ENCODE results near the gene EDRF1.

EDRF1 gene

DNA sequence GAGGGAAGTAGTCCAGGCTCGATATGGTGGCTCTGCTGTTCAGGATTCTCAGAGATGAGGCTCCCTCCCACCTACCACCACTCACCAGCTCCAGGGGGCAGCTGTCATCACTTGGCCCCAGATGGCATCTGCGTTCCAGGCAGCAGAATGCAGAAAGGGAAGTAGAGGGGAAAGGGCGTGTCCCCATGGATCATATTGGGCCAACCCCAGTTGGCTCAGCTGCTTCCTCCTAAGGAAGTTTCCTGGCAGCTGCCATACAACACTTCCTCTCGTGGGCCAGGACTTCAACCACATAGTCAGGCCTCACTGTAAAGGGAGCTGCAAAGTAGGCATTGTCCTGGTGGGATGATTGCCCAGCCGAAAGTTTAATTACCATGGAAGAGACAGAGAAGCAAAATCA is 34.9 kb upstream of the EDRF1 start:
- no peak overlapping the region for H3K4me3 ChIP-seq (ENCODE audit: low read depth, low read length)
- DNase-seq (ENCODE audit: low read depth) = no peak
- TF ChIP-seq, protein P1, sequence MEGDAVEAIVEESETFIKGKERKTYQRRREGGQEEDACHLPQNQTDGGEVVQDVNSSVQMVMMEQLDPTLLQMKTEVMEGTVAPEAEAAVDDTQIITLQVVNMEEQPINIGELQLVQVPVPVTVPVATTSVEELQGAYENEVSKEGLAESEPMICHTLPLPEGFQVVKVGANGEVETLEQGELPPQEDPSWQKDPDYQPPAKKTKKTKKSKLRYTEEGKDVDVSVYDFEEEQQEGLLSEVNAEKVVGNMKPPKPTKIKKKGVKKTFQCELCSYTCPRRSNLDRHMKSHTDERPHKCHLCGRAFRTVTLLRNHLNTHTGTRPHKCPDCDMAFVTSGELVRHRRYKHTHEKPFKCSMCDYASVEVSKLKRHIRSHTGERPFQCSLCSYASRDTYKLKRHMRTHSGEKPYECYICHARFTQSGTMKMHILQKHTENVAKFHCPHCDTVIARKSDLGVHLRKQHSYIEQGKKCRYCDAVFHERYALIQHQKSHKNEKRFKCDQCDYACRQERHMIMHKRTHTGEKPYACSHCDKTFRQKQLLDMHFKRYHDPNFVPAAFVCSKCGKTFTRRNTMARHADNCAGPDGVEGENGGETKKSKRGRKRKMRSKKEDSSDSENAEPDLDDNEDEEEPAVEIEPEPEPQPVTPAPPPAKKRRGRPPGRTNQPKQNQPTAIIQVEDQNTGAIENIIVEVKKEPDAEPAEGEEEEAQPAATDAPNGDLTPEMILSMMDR (IDR thresholded peaks at IDR 0.05; ENCODE audit: low read depth, low read length, missing control alignments) = no peak
- in situ Hi-C loops (cut with HindIII; ENCODE audit: low sequenced_read_pairs) = no loop called here

DNA sequence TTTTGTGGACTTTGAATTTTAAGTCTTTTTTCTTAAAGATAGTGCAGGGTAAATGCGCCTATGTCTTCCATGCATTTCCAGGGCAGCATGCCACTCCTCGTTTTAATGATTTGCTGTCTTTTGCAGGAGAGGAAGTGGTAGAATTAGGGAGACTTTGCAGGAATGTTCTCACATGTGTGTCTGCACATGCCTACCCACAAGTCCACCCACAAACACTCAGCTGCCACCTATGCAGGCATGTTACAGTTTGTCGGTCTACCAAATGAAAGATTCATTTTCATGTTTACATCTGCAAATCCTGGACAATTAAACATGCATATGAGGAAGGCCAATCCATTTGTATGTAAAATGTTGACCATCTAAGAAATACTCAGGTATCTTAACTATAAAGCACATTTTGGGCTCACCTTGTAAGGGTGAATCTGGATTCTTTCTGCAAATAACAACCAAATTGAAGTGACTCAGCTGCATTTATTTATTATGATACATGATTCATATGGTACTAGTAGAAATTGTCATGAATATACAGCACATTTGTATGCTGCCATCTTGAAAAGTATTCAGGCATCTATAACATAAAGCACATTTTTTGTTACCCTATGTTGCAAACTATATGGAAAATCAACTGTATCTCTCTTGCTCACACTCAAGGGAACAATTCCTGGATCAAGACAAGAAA is 31.9 kb upstream of the EDRF1 start:
- no peak for DNase-seq (ENCODE audit: low read depth)
- no peak overlapping the region for H3K4me3 ChIP-seq (ENCODE audit: low read depth, low read length)
- in situ Hi-C loops (cut with HindIII; ENCODE audit: low sequenced_read_pairs) = no loop called here
- TF ChIP-seq, protein P1 (IDR thresholded peaks at IDR 0.05; ENCODE audit: low read depth, low read length, missing control alignments) = no peak

DNA sequence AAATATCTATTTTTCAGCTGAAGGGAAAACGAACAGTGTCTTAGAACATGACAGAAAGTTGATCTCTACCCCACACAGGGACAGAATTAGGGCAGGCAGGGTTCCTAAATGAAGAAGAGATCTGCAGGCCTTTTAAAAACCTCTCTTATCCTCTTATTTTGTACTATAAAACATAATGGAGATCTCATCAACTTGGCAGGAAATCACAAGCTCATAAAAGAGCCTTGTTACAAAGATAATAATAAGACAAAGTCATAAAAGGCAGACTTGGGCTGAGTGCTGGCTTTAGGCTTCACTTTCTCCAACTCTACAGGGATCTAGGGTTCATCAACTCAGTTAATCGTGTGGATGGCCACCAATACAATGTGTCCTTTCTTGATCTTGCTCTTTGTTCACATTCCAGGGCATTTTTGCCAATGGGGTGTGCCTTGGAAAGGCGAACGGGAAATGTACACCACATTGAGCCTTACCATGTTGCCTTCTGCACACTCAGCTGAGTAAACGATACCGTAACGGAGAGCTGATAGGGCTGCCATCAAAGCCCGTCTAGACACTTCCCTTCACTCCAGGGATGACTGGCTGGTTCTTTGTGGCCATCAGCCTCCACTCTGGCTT is 29.4 kb upstream of the EDRF1 start:
- DNase-seq (ENCODE audit: low read depth) = no peak
- in situ Hi-C loops (cut with HindIII; ENCODE audit: low sequenced_read_pairs) = no loop called here
- no peak overlapping the region for H3K4me3 ChIP-seq (ENCODE audit: low read depth, low read length)
- TF ChIP-seq, protein P1 (IDR thresholded peaks at IDR 0.05; ENCODE audit: low read depth, low read length, missing control alignments) = no peak

DNA sequence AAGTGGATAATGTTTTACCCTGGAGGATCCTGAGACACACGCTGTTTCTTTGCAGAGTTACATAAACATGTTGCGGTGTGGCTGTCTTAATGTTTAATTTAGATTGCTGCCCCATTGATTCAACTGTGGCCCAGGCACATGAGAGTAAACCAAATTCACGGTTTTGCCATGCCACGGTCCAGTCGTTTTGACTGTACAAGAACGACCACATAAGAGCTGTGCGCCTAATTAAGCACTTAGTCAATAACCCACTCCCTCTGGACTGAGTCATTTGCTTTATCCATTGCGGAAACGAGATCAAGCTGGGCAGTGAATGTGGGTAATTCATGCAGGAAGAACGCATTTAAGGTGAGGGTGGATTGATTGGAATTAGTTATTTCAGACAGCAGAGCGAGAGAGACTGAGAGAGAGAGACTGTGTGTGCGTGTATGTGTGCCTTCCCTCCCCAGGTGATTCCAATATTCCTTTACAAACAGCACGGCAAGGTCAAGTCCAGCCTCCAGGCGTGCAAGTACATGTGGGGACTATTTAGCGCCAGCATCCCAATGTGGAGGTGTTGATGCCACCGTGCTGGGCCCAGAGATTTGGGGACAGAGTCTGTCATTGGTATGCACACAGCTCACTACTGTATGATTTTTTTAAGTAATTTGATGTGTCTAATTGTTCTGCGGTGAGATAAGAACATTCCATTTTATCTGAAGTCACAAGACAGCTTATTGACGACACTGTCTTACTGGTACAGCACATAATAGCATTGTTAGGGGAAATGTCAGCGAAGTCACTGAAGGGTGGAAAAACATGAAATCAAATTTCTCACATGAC is 28.1 kb upstream of the EDRF1 start:
- in situ Hi-C loops (cut with HindIII; ENCODE audit: low sequenced_read_pairs) = no loop called here
- no peak overlapping the region for H3K4me3 ChIP-seq (ENCODE audit: low read depth, low read length)
- peak; percentile 60 for DNase-seq (ENCODE audit: low read depth)
- TF ChIP-seq, protein P1 (IDR thresholded peaks at IDR 0.05; ENCODE audit: low read depth, low read length, missing control alignments) = no peak

DNA sequence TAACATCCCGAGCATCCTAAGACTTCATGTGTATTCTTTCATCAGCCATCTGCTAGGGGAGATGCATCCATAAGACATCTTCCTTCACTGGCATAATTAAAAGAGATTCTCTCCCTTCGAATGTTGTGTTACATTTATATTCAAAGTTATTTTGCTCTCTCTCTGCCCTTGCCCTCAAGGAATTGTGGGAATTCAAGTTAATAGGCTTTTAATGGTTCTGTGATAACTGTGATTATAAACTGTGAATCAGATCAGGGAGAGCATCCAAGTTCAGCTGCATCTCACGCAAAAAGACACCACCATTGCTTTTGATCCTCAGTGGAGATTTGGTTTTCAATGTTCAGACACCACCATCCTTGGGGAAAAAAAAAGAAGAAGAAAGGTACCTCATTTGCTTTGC is 27.3 kb upstream of the EDRF1 start:
- in situ Hi-C loops (cut with HindIII; ENCODE audit: low sequenced_read_pairs) = no loop called here
- TF ChIP-seq, protein P1 (IDR thresholded peaks at IDR 0.05; ENCODE audit: low read depth, low read length, missing control alignments) = no peak
- H3K4me3 ChIP-seq (ENCODE audit: low read depth, low read length) = no peak overlapping the region
- DNase-seq (ENCODE audit: low read depth) = no peak

DNA sequence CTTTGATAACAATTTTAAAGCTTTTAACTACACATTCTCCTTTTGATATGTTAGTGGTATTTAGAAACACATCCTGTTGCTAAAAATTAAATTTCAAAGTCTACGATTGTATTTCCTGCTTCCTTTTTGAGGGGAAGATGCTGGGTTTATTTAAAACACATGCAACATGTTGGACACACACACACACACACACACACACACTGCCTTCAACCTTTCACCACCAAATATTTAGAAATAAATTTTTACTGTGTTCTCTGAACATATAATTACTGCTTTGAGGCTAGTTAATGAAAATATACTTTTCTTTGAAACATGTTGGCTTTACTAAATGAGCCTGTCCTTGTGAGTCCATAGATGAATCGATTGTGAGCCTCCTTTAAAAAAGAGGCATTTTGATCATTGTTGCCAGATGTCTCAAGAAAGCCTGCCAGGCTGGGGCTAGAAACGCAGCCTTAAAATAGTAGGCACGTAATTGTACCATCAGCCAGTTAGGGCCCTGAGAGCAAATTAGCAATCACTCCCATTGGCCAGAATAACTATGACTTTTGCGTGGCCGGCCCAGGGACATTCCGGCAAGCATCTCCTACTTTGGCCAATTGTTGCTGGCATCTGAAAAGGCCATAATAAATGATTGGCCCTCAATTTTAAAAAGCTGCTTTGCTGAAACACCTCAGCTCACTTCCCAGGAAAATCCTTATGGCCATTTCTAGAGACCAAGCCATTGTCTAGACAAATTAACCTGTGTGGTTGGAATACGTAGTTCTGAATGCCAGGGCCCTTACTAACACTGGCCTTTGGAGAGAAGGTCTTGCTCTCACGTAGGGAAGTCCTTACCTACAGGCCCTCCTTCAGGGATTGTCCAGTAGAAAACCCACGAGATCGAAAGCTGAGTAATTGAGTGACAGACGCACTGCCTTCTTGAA is 26.6 kb upstream of the EDRF1 start:
- in situ Hi-C loops (cut with HindIII; ENCODE audit: low sequenced_read_pairs) = no loop called here
- no peak overlapping the region for H3K4me3 ChIP-seq (ENCODE audit: low read depth, low read length)
- TF ChIP-seq, protein P1 (IDR thresholded peaks at IDR 0.05; ENCODE audit: low read depth, low read length, missing control alignments) = no peak
- no peak for DNase-seq (ENCODE audit: low read depth)
